ENCODE data around the gene ASPDH. TPM values are rescaled to one million over a fixed set of nuclear protein-coding genes. Genes with fewer than 3 reads are reported as not detected.

The ASPDH gene
- total and polyA plus RNA-seq, 8 donors: 0.74 to 2.6 (median 1.3) TPM; not detected in 2

DNA sequence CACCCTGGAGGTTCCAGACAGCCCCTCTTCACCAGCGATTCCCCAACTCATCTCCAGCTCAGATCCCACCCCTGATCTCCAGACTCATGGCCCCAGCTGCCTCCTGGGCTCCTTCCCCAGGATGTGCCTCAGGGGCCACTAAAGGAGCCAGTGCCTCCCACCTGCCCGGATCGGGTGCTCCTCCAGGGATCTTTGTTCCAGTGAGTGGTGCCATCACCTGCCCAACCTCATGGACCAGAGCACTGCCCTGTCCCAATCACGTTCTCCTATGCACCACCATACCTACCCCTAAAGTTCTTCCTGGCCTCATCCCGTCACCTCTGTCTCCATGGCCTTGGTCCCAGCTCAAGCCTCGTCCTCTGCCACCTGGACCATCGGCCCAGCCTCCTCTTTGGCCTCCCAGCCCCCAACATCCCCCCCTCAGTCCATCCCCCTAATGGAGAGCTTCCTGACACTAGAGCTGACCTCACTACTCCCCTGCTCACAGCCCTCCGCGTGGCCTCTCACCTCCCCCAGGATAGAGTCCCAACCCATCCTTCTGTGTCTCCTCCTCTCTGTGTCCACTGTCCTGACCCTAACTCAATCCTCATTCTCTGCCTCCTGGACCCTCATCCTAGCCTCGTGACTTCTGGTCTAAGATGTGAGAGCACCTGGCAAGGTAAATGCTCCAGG, 28.3 kb downstream of the ASPDH start:
- DNase-seq (peak in 1 of 4 donors; percentile 20), ATAC-seq (no peak)
- TF ChIP-seq, protein P1, sequence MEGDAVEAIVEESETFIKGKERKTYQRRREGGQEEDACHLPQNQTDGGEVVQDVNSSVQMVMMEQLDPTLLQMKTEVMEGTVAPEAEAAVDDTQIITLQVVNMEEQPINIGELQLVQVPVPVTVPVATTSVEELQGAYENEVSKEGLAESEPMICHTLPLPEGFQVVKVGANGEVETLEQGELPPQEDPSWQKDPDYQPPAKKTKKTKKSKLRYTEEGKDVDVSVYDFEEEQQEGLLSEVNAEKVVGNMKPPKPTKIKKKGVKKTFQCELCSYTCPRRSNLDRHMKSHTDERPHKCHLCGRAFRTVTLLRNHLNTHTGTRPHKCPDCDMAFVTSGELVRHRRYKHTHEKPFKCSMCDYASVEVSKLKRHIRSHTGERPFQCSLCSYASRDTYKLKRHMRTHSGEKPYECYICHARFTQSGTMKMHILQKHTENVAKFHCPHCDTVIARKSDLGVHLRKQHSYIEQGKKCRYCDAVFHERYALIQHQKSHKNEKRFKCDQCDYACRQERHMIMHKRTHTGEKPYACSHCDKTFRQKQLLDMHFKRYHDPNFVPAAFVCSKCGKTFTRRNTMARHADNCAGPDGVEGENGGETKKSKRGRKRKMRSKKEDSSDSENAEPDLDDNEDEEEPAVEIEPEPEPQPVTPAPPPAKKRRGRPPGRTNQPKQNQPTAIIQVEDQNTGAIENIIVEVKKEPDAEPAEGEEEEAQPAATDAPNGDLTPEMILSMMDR (IDR thresholded peaks at IDR 0.05): no peak
- Histone ChIP-seq H3K27me3 (peaks cover 0 to 9% of the 10 kb centered on the region in 2 donors), H3K36me3 (peaks cover 0 to 41% of the 10 kb centered on the region in 2 donors), H3K4me3 (no peak overlapping the region), H3K9me3 (no peaks in the 10 kb centered on the region), H3K27ac (no peak overlapping the region), H3K4me1 (peaks cover 0 to 16% of the 10 kb centered on the region in 2 donors)
- intact Hi-C loops (cut with DNase I): no loop called here

DNA sequence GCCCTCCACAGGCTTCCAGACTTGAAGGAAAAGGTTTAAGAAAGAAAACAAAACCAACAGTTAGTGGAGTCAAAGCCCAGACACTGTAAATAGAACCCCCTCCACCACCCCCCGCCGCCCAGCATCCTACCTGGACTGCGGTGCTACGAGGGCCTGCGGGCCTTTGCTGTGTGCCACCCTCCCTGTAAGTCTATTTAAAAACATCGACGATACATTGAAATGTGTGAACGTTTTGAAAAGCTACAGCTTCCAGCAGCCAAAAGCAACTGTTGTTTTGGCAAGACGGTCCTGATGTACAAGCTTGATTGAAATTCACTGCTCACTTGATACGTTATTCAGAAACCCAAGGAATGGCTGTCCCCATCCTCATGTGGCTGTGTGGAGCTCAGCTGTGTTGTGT, 30.8 kb downstream of the ASPDH start:
- DNase-seq: peak in 1 of 4 donors; percentile 55
- H3K36me3 ChIP-seq: peaks cover 0 to 64% of the 10 kb centered on the region in 2 donors
- TF ChIP-seq, protein P1 (IDR thresholded peaks at IDR 0.05): no peak
- no peak for ATAC-seq
- H3K9me3 ChIP-seq: no peaks in the 10 kb centered on the region
- intact Hi-C loops (cut with DNase I): no loop called here
- peaks cover 0 to 9% of the 10 kb centered on the region in 2 donors for H3K27me3 ChIP-seq
- H3K4me3 ChIP-seq: no peak overlapping the region
- H3K4me1 ChIP-seq: peaks cover 0 to 19% of the 10 kb centered on the region in 2 donors
- H3K27ac ChIP-seq: no peak overlapping the region

DNA sequence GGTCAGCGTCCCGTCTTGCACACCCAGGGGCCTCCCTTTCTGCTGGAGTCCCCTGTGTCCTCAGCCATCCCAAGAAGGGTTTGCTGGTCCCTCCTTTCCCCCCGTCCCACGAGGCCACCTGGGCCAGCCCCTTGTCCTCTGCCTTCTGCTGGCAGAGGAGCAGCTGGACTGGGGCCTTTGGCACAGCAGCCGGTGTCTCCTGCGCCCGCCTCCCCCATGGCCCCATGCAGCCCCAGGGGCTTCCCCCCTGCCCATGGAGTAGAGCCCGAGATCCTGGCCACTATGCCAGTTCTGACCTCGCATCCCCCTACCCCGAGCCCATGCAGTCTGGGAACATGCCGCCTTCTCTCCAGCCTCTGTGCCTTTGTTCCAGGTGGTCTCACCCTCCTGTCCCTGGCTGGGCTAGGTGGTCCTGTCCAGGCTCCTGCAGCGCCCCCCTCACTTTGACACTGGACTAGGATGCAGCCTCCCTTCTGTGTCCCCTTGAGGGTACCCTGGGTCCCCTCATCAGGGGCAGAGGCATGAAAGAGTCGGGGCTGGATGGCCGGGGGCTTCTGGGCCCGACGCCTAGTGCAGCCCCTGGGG, 31.4 kb downstream of the ASPDH start:
- intact Hi-C loops (cut with DNase I): no loop called here
- peaks cover 0 to 64% of the 10 kb centered on the region in 2 donors for H3K36me3 ChIP-seq
- H3K27ac ChIP-seq: no peak overlapping the region
- ATAC-seq: no peak
- H3K9me3 ChIP-seq: no peaks in the 10 kb centered on the region
- no peak for DNase-seq
- TF ChIP-seq, protein P1 (IDR thresholded peaks at IDR 0.05): no peak
- H3K27me3 ChIP-seq: peaks cover 0 to 4% of the 10 kb centered on the region in 2 donors
- no peak overlapping the region for H3K4me3 ChIP-seq
- H3K4me1 ChIP-seq: peaks cover 5 to 19% of the 10 kb centered on the region in 2 donors

DNA sequence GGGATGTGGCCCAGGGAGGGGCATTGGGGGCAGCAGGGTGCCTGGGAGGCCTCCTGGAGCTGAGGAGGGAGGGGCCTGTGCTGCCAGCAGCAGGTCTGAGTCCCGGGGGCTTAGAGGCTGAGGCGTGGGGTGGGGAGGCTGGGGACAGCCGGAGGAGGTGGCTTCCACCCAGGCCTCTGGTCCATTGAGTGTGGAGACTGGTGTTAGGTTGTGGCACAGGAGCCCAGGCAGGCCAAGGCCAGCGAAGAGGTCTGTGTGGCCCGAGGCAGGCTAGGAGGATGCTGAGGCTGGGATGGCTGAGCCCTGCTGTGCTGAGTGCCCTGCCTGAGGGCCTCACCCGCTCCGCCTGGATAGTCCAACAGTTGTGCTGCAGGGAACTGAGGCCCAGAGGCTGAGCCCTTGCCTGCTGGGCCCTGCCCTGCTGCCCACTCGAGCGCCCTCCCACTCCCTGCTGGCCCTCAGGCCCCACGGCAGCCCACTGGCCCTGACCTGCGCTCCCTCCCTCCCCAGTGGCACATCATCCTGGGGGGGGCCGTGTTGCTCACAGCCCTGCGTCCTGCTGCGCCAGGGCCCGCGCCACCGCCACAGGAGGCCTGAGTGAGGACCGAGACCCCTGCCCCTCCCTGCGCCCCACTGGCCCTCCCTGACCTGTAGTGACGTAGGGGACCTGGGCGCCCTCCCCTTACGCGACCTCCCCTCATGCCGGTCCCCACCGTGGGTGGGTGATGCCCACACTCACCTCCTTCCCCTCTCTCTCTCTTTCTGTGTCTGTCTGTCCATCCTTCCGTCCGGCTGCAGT, 32.2 kb downstream of the ASPDH start:
- Histone ChIP-seq H3K27me3 (no peaks in the 10 kb centered on the region), H3K9me3 (no peaks in the 10 kb centered on the region), H3K36me3 (peaks cover 0 to 64% of the 10 kb centered on the region in 2 donors), H3K4me3 (no peak overlapping the region), H3K4me1 (peaks cover 9 to 21% of the 10 kb centered on the region in 2 donors), H3K27ac (no peak overlapping the region)
- DNase-seq: peak in 1 of 4 donors; percentile 63
- intact Hi-C loops (cut with DNase I): no loop called here
- ATAC-seq: no peak
- TF ChIP-seq, protein P1 (IDR thresholded peaks at IDR 0.05): no peak
